ENCODE results near the gene NANOS3. TPM values are rescaled to one million over a fixed set of nuclear protein-coding genes. Genes with fewer than 3 reads are reported as not detected.

Gene NANOS3
- total and polyA plus RNA-seq, 9 of the 15 experiments (the other 6 are each of a cell fraction or from before 2014, with no cell fraction given): not detected

DNA sequence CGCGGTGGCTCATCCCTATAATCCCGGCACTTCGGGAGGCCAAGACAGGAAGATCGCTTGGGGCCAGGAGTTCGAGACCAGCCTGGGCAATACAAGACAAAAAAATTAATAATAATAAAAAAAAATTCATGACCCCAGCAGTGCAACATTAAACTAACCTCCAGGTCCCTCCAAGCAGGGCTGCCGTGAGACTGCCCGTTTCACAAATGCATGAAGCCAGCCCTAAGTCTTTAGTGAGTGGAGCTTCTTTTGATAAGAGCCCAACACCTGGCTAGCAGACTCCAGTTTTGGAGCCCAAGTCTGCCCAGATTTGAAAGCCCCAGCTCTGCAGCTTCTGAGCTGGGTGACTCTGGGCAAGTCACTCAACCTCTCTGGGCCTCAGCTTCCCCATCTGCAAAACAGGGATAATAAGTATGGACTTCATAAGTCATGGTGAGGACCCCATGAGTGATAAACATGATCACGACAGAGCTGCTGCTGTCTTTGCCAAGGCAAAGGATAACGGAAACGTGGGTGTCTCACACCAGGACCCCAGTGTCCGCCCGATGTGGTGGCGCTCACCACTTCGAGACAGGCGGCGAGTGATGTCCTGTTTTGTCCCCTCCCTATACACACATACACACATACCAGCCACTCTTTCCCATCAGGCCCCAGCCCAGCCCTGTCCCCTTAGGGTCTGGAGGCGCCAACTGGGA is 38.4 kb upstream of the NANOS3 start (continued):
- TF ChIP-seq EGR1 (conservative IDR thresholded peaks at IDR 0.05) (0 out of 2 replicates have a peak, but pooled peaks have one; percentile 40), SIN3B (IDR thresholded peaks at IDR 0.05; ENCODE audit: low read depth) (no peak), JUND (IDR thresholded peaks at IDR 0.05; ENCODE audit: borderline replicate concordance, low read depth, low read length) (no peak), JUND (tag; IDR thresholded peaks at IDR 0.05; ENCODE audit: borderline replicate concordance, low read depth, low read length) (no peak), SRSF1 (IDR thresholded peaks at IDR 0.05; ENCODE audit: low read depth, low read length) (no peak), NCOA2 (IDR thresholded peaks at IDR 0.05; ENCODE audit: partially characterized antibody in 2 of 2) (no peak), U2AF1 (optimal IDR thresholded peaks at IDR 0.05; ENCODE audit: low read depth, low read length) (no peak), ZBTB7A (IDR thresholded peaks at IDR 0.05; ENCODE audit: borderline replicate concordance, control insufficient read depth, low read depth, low read length) (peak; percentile 77; the same call in 1 of the 2 replicates), ZNF134 (CRISPR knock-in tag; conservative IDR thresholded peaks at IDR 0.05) (no peak), TAF9B (IDR thresholded peaks at IDR 0.05; ENCODE audit: partially characterized antibody) (no peak), ZFP30 (CRISPR knock-in tag; IDR thresholded peaks at IDR 0.05; ENCODE audit: borderline replicate concordance) (no peak), C11orf30 (IDR thresholded peaks at IDR 0.05; ENCODE audit: low read depth) (no peak), RCOR1 (IDR thresholded peaks at IDR 0.05; ENCODE audit: borderline replicate concordance in 1 of 2, low read depth in 2 of 2, low read length in 2 of 2) (peak; percentile 8 to 54; a peak in 2 of 4 replicates), DPF2 (IDR thresholded peaks at IDR 0.05) (no peak), ZNF3 (CRISPR knock-in tag; IDR thresholded peaks at IDR 0.05) (no peak), TBL1XR1 (IDR thresholded peaks at IDR 0.05; ENCODE audit: low read length in 2 of 2) (no peak), NR2F6 (CRISPR knock-in tag; IDR thresholded peaks at IDR 0.05) (no peak)
- TF ChIP-seq, protein P1, sequence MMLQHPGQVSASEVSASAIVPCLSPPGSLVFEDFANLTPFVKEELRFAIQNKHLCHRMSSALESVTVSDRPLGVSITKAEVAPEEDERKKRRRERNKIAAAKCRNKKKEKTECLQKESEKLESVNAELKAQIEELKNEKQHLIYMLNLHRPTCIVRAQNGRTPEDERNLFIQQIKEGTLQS (IDR thresholded peaks at IDR 0.05): no peak
- TF ChIP-seq, protein P1 (CRISPR knock-in tag; conservative IDR thresholded peaks at IDR 0.05): 0 out of 2 replicates have a peak, but pooled peaks have one; percentile 22
- TF ChIP-seq, protein P2, sequence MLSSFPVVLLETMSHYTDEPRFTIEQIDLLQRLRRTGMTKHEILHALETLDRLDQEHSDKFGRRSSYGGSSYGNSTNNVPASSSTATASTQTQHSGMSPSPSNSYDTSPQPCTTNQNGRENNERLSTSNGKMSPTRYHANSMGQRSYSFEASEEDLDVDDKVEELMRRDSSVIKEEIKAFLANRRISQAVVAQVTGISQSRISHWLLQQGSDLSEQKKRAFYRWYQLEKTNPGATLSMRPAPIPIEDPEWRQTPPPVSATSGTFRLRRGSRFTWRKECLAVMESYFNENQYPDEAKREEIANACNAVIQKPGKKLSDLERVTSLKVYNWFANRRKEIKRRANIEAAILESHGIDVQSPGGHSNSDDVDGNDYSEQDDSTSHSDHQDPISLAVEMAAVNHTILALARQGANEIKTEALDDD (IDR thresholded peaks at IDR 0.05): no peak
- TF ChIP-seq, protein P3, sequence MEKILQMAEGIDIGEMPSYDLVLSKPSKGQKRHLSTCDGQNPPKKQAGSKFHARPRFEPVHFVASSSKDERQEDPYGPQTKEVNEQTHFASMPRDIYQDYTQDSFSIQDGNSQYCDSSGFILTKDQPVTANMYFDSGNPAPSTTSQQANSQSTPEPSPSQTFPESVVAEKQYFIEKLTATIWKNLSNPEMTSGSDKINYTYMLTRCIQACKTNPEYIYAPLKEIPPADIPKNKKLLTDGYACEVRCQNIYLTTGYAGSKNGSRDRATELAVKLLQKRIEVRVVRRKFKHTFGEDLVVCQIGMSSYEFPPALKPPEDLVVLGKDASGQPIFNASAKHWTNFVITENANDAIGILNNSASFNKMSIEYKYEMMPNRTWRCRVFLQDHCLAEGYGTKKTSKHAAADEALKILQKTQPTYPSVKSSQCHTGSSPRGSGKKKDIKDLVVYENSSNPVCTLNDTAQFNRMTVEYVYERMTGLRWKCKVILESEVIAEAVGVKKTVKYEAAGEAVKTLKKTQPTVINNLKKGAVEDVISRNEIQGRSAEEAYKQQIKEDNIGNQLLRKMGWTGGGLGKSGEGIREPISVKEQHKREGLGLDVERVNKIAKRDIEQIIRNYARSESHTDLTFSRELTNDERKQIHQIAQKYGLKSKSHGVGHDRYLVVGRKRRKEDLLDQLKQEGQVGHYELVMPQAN (IDR thresholded peaks at IDR 0.05; ENCODE audit: borderline replicate concordance): no peak
